HepG2 (cell line): ENCODE data around the gene RABGGTA. TPM values are rescaled to one million over a fixed set of nuclear protein-coding genes. Genes with fewer than 3 reads are reported as not detected.

ENCODE experiments used
- KDM5A ChIP-seq: fragments of 200-600 bp; sonication (generic); IDR thresholded peaks from 2 replicates; pipeline ENCODE4 v1.7.0; 2018; ENCODE audit warnings: antibody characterized with exemption, mild to moderate bottlenecking, low read length, borderline replicate concordance
- MAF1 ChIP-seq: sonication (generic); formaldehyde crosslinking; IDR thresholded peaks from 2 replicates; pipeline ENCODE4 v1.5.0; 2020; ENCODE audit warnings: missing genetic modification reagents, borderline replicate concordance
- MXD4 ChIP-seq: IDR thresholded peaks from 2 replicates; pipeline ENCODE4 v1.6.1; 2016; ENCODE audit warnings: mild to moderate bottlenecking, missing biosample characterization, missing genetic modification reagents
- REXO4 ChIP-seq: sonication (generic); formaldehyde crosslinking; IDR thresholded peaks from 2 replicates; pipeline ENCODE4 v1.8.0; 2022; ENCODE audit warnings: missing genetic modification reagents, mild to moderate bottlenecking, borderline replicate concordance
- RFXAP ChIP-seq: sonication (generic); formaldehyde crosslinking; IDR thresholded peaks from 2 replicates; pipeline ENCODE4 v1.4.0; 2020; ENCODE audit warnings: missing genetic modification reagents, borderline replicate concordance
- STAT6 ChIP-seq: sonication (generic); formaldehyde crosslinking; IDR thresholded peaks from 2 replicates; pipeline ENCODE4 v1.4.0; 2020; ENCODE audit warnings: missing genetic modification reagents, mild to moderate bottlenecking, borderline replicate concordance
- TRIM24 ChIP-seq: sonication (generic); formaldehyde crosslinking; IDR thresholded peaks from 2 replicates; pipeline ENCODE4 v1.8.0; 2022; ENCODE audit warnings: mild to moderate bottlenecking, missing genetic modification reagents
- ZEB1 ChIP-seq: IDR thresholded peaks from 2 replicates; pipeline ENCODE4 v1.6.1; 2012; ENCODE audit warnings: mild to moderate bottlenecking, low read depth, inconsistent platforms; ENCODE audit not compliant: insufficient replicate concordance
- ZFAT ChIP-seq: sonication (generic); formaldehyde crosslinking; conservative IDR thresholded peaks from 2 replicates; pipeline ENCODE4 v1.8.1; 2023; ENCODE audit warnings: missing genetic modification reagents, inconsistent platforms
- ZNF136 ChIP-seq: sonication (generic); formaldehyde crosslinking; IDR thresholded peaks from 2 replicates; pipeline ENCODE4 v1.8.1; 2022; ENCODE audit warnings: low read depth, mild to moderate bottlenecking, moderate library complexity, missing genetic modification reagents
- ZNF383 ChIP-seq: sonication (generic); formaldehyde crosslinking; IDR thresholded peaks from 2 replicates; pipeline ENCODE4 v1.4.0; 2020; ENCODE audit warnings: missing genetic modification reagents, mild to moderate bottlenecking, borderline replicate concordance
- ZNF598 ChIP-seq: sonication (generic); formaldehyde crosslinking; IDR thresholded peaks from 2 replicates; pipeline ENCODE4 v1.5.1; 2020; ENCODE audit warnings: mild to moderate bottlenecking, missing genetic modification reagents, borderline replicate concordance
- ZNF652 ChIP-seq: IDR thresholded peaks from 2 replicates; pipeline ENCODE4 v1.6.1; 2016; ENCODE audit warnings: low read depth, borderline replicate concordance
- polyA plus RNA-seq, 8 experiments: library from polyadenylated mRNA; depleted of rRNA in 3 of 8; stranded (reverse) in 7 of 8; unstranded in 1 of 8; fragments of >200 nt; fragmentation: Illumina TruSeq in 4 of 8; extraction: Trizol in 4 of 8; gene quantifications; 2 replicates each; pipeline versions ENCODE4 v1.2.1 to v1.2.3, GENCODE V29; 2011 to 2016; ENCODE audit warnings: low read depth in 4 of 8, missing spikeins in 1 of 8, mixed read lengths in 1 of 8; ENCODE audit not compliant: insufficient read depth in 1 of 8
- total RNA-seq, 5 experiments: library from RNA; depleted of rRNA; stranded (reverse); fragments of >200 nt; fragmentation: Illumina TruSeq; extraction: Trizol; gene quantifications; 2 replicates each; pipeline ENCODE4 v1.2.3, GENCODE V29; 2016; ENCODE audit warnings: low read depth in 1 of 5
- TF ChIP-seq, protein P1 (sequence below): sonication (generic); formaldehyde crosslinking; IDR thresholded peaks from 2 replicates; pipeline ENCODE4 v1.5.0; 2020; ENCODE audit warnings: mild to moderate bottlenecking, missing genetic modification reagents
- TF ChIP-seq, protein P2 (sequence below): sonication (generic); formaldehyde crosslinking; IDR thresholded peaks from 2 replicates; pipeline ENCODE4 v1.4.0; 2020; ENCODE audit warnings: missing genetic modification reagents, borderline replicate concordance

Gene RABGGTA
- total and polyA plus RNA-seq, 2 of the 13 experiments (the other 11 are each of a cell fraction or from before 2014, with no cell fraction given) = 57.9 to 90.8 TPM

- TF ChIP-seq, protein P1, sequence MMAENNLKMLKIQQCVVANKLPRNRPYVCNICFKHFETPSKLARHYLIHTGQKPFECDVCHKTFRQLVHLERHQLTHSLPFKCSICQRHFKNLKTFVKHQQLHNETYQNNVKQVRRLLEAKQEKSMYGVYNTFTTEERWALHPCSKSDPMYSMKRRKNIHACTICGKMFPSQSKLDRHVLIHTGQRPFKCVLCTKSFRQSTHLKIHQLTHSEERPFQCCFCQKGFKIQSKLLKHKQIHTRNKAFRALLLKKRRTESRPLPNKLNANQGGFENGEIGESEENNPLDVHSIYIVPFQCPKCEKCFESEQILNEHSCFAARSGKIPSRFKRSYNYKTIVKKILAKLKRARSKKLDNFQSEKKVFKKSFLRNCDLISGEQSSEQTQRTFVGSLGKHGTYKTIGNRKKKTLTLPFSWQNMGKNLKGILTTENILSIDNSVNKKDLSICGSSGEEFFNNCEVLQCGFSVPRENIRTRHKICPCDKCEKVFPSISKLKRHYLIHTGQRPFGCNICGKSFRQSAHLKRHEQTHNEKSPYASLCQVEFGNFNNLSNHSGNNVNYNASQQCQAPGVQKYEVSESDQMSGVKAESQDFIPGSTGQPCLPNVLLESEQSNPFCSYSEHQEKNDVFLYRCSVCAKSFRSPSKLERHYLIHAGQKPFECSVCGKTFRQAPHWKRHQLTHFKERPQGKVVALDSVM = no peak
- 0 out of 2 replicates have a peak, but pooled peaks have one; percentile 28 for TF ChIP-seq ZNF652 (CRISPR knock-in tag)
- no peak; the same call in 1 of the 2 replicates for TF ChIP-seq STAT6 (CRISPR knock-in tag)
- no peak for TF ChIP-seq TRIM24 (CRISPR knock-in tag)
- no peak; the same call in 1 of the 2 replicates for TF ChIP-seq ZFAT (CRISPR knock-in tag)
- TF ChIP-seq ZNF383 = peak; percentile 99
- peak; percentile 88 for TF ChIP-seq MXD4 (CRISPR knock-in tag)
- TF ChIP-seq, protein P2, sequence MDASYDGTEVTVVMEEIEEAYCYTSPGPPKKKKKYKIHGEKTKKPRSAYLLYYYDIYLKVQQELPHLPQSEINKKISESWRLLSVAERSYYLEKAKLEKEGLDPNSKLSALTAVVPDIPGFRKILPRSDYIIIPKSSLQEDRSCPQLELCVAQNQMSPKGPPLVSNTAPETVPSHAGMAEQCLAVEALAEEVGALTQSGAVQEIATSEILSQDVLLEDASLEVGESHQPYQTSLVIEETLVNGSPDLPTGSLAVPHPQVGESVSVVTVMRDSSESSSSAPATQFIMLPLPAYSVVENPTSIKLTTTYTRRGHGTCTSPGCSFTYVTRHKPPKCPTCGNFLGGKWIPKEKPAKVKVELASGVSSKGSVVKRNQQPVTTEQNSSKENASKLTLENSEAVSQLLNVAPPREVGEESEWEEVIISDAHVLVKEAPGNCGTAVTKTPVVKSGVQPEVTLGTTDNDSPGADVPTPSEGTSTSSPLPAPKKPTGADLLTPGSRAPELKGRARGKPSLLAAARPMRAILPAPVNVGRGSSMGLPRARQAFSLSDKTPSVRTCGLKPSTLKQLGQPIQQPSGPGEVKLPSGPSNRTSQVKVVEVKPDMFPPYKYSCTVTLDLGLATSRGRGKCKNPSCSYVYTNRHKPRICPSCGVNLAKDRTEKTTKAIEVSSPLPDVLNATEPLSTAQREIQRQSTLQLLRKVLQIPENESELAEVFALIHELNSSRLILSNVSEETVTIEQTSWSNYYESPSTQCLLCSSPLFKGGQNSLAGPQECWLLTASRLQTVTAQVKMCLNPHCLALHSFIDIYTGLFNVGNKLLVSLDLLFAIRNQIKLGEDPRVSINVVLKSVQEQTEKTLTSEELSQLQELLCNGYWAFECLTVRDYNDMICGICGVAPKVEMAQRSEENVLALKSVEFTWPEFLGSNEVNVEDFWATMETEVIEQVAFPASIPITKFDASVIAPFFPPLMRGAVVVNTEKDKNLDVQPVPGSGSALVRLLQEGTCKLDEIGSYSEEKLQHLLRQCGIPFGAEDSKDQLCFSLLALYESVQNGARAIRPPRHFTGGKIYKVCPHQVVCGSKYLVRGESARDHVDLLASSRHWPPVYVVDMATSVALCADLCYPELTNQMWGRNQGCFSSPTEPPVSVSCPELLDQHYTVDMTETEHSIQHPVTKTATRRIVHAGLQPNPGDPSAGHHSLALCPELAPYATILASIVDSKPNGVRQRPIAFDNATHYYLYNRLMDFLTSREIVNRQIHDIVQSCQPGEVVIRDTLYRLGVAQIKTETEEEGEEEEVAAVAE (CRISPR knock-in tag) = peak; percentile 68; the same call in 1 of the 2 replicates
- peak; percentile 94 for TF ChIP-seq ZNF598 (CRISPR knock-in tag)
- TF ChIP-seq MAF1 (CRISPR knock-in tag) = peak; percentile 90; the same call in 1 of the 2 replicates
- peak; percentile 16; the same call in 1 of the 2 replicates for TF ChIP-seq REXO4 (CRISPR knock-in tag)
- TF ChIP-seq RFXAP (CRISPR knock-in tag) = peak; percentile 97
- TF ChIP-seq ZNF136 (CRISPR knock-in tag) = peak; percentile 61
- peak; percentile 94; the same call in 1 of the 2 replicates for TF ChIP-seq KDM5A
- TF ChIP-seq ZEB1 = no peak
Measured at GRCh38 chr14:24232645-24233537, 38.5 kb downstream of the RABGGTA start, which contains the start of gene GMPR2 (continued).
